ACC112 (cell line): ENCODE measurements around the gene PARP3.

Experiments used
- H2AFZ ChIP-seq: fragments of 200-600 bp; sonication (generic); one replicate; pipeline ENCODE4 v1.6.0; 2017; ENCODE audit warnings: antibody characterized with exemption, low read length; ENCODE audit not compliant: unreplicated experiment
- H3K27ac ChIP-seq: fragments of 200-600 bp; sonication (generic); 2 replicates; pipeline ENCODE4 v1.5.1; 2014; ENCODE audit warnings: low read depth, mild to moderate bottlenecking, antibody characterized with exemption, low read length, moderate library complexity
- H3K27me3 ChIP-seq: fragments of 200-600 bp; sonication (generic); 2 replicates; pipeline ENCODE4 v1.6.1; 2014; ENCODE audit warnings: mild to moderate bottlenecking, antibody characterized with exemption, low read length, moderate library complexity, mixed read lengths; ENCODE audit not compliant: insufficient read depth
- H3K36me3 ChIP-seq: fragments of 200-600 bp; sonication (generic); 2 replicates; pipeline ENCODE4 v1.6.1; 2016; ENCODE audit warnings: mild to moderate bottlenecking, antibody characterized with exemption, low read length, moderate library complexity, mixed read lengths; ENCODE audit not compliant: insufficient read depth
- H3K4me1 ChIP-seq: fragments of 200-600 bp; sonication (generic); one replicate; pipeline ENCODE4 v1.6.1; 2016; ENCODE audit warnings: low read length, mixed read lengths; ENCODE audit not compliant: insufficient read depth, unreplicated experiment, control insufficient read depth
- H3K4me3 ChIP-seq: fragments of 200-600 bp; sonication (generic); 2 replicates; pipeline ENCODE4 v1.5.1; 2014; ENCODE audit warnings: mild to moderate bottlenecking, low read depth, low read length
- H3K79me2 ChIP-seq: fragments of 200-600 bp; sonication (generic); one replicate; pipeline ENCODE4 v1.6.0; 2016; ENCODE audit warnings: low read length; ENCODE audit not compliant: control insufficient read depth, unreplicated experiment, insufficient read depth

The PARP3 gene

DNA sequence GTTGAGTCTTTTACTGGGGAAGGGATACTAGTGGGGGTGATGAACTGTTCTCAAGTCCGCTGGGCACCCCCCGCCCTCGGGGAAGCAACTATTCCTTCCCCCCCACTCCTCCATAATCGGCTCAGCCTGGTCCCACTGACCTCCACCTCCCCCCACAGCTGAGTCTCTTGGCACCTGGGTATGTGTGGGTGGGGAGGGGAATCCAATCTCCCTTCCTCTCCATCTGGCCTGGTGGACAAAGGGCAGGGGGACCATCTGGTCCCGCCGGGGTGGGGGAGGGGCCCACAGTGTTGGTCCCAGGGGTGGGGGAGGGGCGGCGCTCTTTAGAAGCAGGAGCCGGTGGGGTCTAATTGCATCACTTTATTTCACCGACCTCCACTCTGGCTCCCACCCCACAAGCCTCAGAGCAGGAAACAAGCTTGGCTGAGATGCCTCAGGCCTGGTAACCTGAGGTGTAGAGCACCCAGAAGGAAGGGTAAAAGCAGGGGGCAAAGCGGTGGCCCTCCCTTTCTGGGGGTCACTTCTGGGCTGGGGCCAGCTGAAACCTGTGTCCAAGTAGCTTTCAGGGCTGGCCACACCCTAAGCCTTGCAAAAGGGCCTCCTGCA lies 26.1 kb downstream of the PARP3 start:
- Histone ChIP-seq H3K36me3 (no peaks in the 10 kb centered on the region), H3K27ac (peak overlapping the region; percentile 33; the same call in 1 of the 2 replicates), H2AFZ (peak overlapping the region; percentile 22), H3K79me2 (peaks cover 24% of the 10 kb centered on the region), H3K4me1 (peaks cover 15% of the 10 kb centered on the region), H3K4me3 (peak overlapping the region; percentile 86), H3K27me3 (no peaks in the 10 kb centered on the region)

- Histone ChIP-seq H3K4me1 (peaks cover 16% of the 10 kb centered on the region), H3K4me3 (peak overlapping the region; percentile 86; the same call in 1 of the 2 replicates), H3K79me2 (peaks cover 28% of the 10 kb centered on the region), H3K36me3 (no peaks in the 10 kb centered on the region), H3K27me3 (no peaks in the 10 kb centered on the region), H2AFZ (no peak overlapping the region), H3K27ac (no peak overlapping the region)
Measured at GRCh38 chr3:51968883-51969678, 26.9 kb downstream of the PARP3 start.

GRCh38 chr3:51969841-51970240 lies 27.7 kb downstream of the PARP3 start:
- H3K79me2 ChIP-seq, result peaks cover 24% of the 10 kb centered on the region
- peaks cover 23% of the 10 kb centered on the region for H3K4me1 ChIP-seq
- no peaks in the 10 kb centered on the region for H3K27me3 ChIP-seq
- no peak overlapping the region for H3K27ac ChIP-seq
- H2AFZ ChIP-seq, result no peak overlapping the region
- H3K36me3 ChIP-seq, result no peaks in the 10 kb centered on the region
- no peak overlapping the region for H3K4me3 ChIP-seq

- Histone ChIP-seq H3K27me3 (no peaks in the 10 kb centered on the region), H3K27ac (no peak overlapping the region), H3K79me2 (peaks cover 19% of the 10 kb centered on the region), H2AFZ (no peak overlapping the region), H3K36me3 (no peaks in the 10 kb centered on the region), H3K4me1 (peaks cover 27% of the 10 kb centered on the region), H3K4me3 (no peak overlapping the region)
Measured at GRCh38 chr3:51970606-51971300, 28.6 kb downstream of the PARP3 start.

GRCh38 chr3:51971350-51971749 lies 29.2 kb downstream of the PARP3 start:
- Histone ChIP-seq H3K27me3 (no peaks in the 10 kb centered on the region), H3K4me3 (no peak overlapping the region), H3K79me2 (peaks cover 13% of the 10 kb centered on the region), H3K4me1 (peaks cover 25% of the 10 kb centered on the region), H2AFZ (no peak overlapping the region), H3K27ac (no peak overlapping the region), H3K36me3 (no peaks in the 10 kb centered on the region)

DNA sequence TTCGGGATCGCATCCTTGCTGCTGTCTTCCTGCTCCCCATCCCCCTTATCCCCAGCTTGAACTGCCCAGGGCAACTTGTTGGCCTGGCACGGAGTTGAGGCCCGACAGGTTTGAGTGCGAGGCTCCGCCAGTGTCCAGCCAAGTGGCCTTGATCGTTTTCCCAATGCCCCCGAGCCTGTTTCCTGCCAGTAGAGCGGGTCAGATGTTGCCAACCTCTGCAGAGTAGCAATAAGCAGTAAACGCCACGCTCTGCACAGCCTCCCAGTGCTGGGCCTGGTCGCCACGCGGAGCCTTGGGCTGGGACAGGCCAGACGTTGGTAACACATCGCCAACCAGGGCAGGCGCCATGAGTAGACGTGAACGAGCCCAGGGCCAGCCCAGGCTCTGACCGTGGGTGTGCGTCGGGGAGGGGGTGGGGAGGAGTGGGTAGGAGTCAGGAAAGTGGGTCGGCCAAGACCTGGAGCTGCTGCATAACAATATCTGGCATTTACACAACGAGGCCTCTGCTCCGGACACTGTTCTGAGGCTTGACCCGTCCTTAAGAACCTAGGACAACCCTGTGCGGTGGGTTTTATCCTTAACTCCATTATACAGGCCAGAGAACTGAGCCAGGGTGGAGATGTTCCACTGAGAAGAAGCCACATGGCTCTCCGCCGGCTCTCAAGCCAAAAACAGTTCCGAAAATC lies 32.3 kb downstream of the PARP3 start:
- H3K36me3 ChIP-seq, result no peaks in the 10 kb centered on the region
- H2AFZ ChIP-seq, result peak overlapping the region; percentile 68
- peaks cover 18% of the 10 kb centered on the region for H3K4me1 ChIP-seq
- H3K27ac ChIP-seq, result no peak overlapping the region; the same call in 1 of the 2 replicates
- H3K4me3 ChIP-seq, result peak overlapping the region; percentile 93
- H3K27me3 ChIP-seq, result no peaks in the 10 kb centered on the region
- peaks cover 6% of the 10 kb centered on the region for H3K79me2 ChIP-seq

GRCh38 chr3:51974963-51975851 lies 33.0 kb downstream of the PARP3 start, which contains the start of gene ABHD14A:
ABHD14A (plus strand) TSS chr3:51975064; CDS start chr3:51975136, 72 bp downstream.
- Histone ChIP-seq H2AFZ (peak within 1 kb of the TSS; percentile 68), H3K4me3 (peak within 1 kb of the TSS; percentile 93), H3K27me3 (no peaks in the 10 kb centered on the region), H3K36me3 (no peaks in the 10 kb centered on the region), H3K4me1 (peaks cover 18% of the 10 kb centered on the region), H3K79me2 (peaks cover 6% of the 10 kb centered on the region), H3K27ac (no peak within 1 kb of the TSS; the same call in 1 of the 2 replicates)

DNA sequence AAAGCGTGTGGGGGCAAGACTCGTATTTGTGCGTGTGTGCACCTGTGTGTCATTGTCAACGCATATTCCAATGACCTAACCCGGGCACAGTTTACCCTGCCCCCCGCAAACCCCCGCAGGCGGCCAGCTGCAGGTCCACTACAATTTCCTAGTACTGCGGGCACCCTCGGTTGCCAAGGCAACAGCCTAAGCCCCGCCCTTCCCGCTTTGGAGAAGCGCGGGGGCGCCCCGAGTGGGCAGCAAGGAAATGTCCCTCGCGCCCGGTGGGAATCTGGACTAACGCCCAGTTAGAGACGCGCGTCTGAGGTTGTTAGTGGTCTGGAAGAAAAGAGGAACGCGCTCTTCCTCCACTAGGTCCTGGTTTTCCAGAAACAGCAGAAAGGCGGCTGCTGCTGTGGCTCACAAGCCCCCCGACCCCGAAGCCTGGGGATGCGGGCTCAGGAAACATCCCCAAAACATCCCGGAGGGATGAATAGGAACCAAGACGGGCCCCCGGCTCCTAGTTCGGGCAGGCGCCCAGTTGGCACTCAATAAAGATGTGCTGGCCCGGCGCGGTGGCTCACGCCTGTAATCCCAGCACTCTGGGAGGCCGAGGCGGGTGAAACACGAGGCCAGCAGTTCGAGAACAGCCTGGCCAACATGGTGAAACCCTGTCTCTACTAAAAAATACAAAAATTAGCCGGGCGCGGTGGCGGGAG lies 33.8 kb downstream of the PARP3 start:
- H3K27ac ChIP-seq, result no peak overlapping the region
- peak overlapping the region; percentile 93 for H3K4me3 ChIP-seq
- peaks cover 7% of the 10 kb centered on the region for H3K79me2 ChIP-seq

GRCh38 chr3:51977446-51978142 lies 35.4 kb downstream of the PARP3 start:
- Histone ChIP-seq H3K4me1 (peaks cover 23% of the 10 kb centered on the region), H3K79me2 (peaks cover 11% of the 10 kb centered on the region), H3K27ac (no peak overlapping the region)

More for the DNA sequence above, 33.8 kb downstream of the PARP3 start:
- no peaks in the 10 kb centered on the region for H3K27me3 ChIP-seq
- H2AFZ ChIP-seq, result no peak overlapping the region
- no peaks in the 10 kb centered on the region for H3K36me3 ChIP-seq
- H3K4me1 ChIP-seq, result peaks cover 18% of the 10 kb centered on the region

More at GRCh38 chr3:51977446-51978142, 35.4 kb downstream of the PARP3 start:
- no peak overlapping the region for H2AFZ ChIP-seq
- H3K4me3 ChIP-seq, result no peak overlapping the region
- H3K27me3 ChIP-seq, result no peaks in the 10 kb centered on the region
- H3K36me3 ChIP-seq, result no peaks in the 10 kb centered on the region
